ENCODE results near the gene TMEM45A. TPM values are rescaled to one million over a fixed set of nuclear protein-coding genes. Genes with fewer than 3 reads are reported as not detected.

TMEM45A gene
- total and polyA plus RNA-seq, 2 donors (not counting 3 experiments of a cell fraction or from before 2014, with no cell fraction given) = 5.6 to 8.6 TPM

DNA sequence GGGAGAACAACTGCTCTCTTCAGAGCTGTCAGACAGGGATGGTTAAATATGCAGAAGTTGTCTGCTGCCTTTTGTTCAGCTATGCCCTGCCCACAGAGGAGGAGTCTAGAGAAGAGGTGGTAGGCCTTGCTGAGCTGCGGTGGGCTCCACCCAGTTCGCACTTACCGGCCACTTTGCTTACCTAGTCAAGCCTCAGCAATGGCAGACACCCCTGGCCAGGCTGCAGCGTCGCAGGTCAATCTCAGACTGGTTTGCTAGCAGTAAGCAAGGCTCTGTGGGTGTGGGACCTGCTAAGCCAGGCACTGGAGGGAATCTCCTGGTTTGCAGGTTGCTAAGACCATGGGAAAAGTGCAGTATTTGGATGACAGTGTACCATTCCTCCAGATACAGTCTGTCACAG lies 12.3 kb upstream of the TMEM45A start:
- H3K4me3 ChIP-seq (replicated peaks in 1 of 3; ENCODE audit: insufficient read depth in 1 of 3, low read depth in 1 of 3, low read length in 3 of 3) = no peak overlapping the region
- H3K9me1 ChIP-seq (replicated peaks; ENCODE audit: control insufficient read depth, extremely low read depth, insufficient read depth, low read length) = no peaks in the 10 kb centered on the region
- no peaks in the 10 kb centered on the region for H3K4me1 ChIP-seq (ENCODE audit: control insufficient read depth, extremely low read depth, insufficient read depth, low read length)
- H2AFZ ChIP-seq (ENCODE audit: low read depth, low read length) = no peak overlapping the region
- intact Hi-C loops (cut with micrococcal nuclease) (no loop called here), dilution Hi-C loops (cut with MboI; ENCODE audit: extremely low pct_ligation_motif_present, low sequenced_read_pairs) (no loop called here)
- no peak overlapping the region for H3K4me2 ChIP-seq (ENCODE audit: insufficient read depth, low read length)
- POLR2A ChIA-PET = no interaction called here
- TF ChIP-seq JUN (IDR thresholded peaks at IDR 0.05; ENCODE audit: borderline replicate concordance, insufficient read depth, insufficient read length, low read depth) (no peak), MYC (IDR thresholded peaks at IDR 0.05; ENCODE audit: low read depth, low read length) (no peak), POLR2A (IDR thresholded peaks at IDR 0.05; ENCODE audit: low read depth, low read length) (no peak), POLR2AphosphoS5 (IDR thresholded peaks at IDR 0.05; ENCODE audit: insufficient read depth, low read depth, low read length) (no peak), GATA2 (IDR thresholded peaks at IDR 0.05; ENCODE audit: insufficient read depth, insufficient read length, low read depth, low read length) (no peak), MAX (IDR thresholded peaks at IDR 0.05; ENCODE audit: insufficient read depth, insufficient read length) (no peak), FOS (IDR thresholded peaks at IDR 0.05; ENCODE audit: borderline replicate concordance, insufficient read depth, low read length) (no peak), EZH2 (IDR thresholded peaks at IDR 0.05; ENCODE audit: borderline replicate concordance, low read depth, low read length, severe bottlenecking) (no peak)
- TF ChIP-seq, protein P1, sequence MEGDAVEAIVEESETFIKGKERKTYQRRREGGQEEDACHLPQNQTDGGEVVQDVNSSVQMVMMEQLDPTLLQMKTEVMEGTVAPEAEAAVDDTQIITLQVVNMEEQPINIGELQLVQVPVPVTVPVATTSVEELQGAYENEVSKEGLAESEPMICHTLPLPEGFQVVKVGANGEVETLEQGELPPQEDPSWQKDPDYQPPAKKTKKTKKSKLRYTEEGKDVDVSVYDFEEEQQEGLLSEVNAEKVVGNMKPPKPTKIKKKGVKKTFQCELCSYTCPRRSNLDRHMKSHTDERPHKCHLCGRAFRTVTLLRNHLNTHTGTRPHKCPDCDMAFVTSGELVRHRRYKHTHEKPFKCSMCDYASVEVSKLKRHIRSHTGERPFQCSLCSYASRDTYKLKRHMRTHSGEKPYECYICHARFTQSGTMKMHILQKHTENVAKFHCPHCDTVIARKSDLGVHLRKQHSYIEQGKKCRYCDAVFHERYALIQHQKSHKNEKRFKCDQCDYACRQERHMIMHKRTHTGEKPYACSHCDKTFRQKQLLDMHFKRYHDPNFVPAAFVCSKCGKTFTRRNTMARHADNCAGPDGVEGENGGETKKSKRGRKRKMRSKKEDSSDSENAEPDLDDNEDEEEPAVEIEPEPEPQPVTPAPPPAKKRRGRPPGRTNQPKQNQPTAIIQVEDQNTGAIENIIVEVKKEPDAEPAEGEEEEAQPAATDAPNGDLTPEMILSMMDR (IDR thresholded peaks at IDR 0.05; ENCODE audit: extremely low read depth in 1 of 2, insufficient read depth in 1 of 2, low read depth in 1 of 2, low read length in 2 of 2) = no peak
- no peaks in the 10 kb centered on the region for H4K20me1 ChIP-seq (replicated peaks; ENCODE audit: control insufficient read depth, extremely low read depth, insufficient read depth, low read length)
- H3K79me2 ChIP-seq (ENCODE audit: control insufficient read depth, insufficient read depth, low read length) = no peaks in the 10 kb centered on the region
- DNase-seq (ENCODE audit: low read depth, low spot score) = no peak
- peaks cover 16 to 24% of the 10 kb centered on the region in 2 experiments for H3K27me3 ChIP-seq (ENCODE audit: control insufficient read depth in 2 of 2, insufficient read depth in 2 of 2, low read length in 2 of 2)
- no peaks in the 10 kb centered on the region for H3K36me3 ChIP-seq (ENCODE audit: control insufficient read depth in 2 of 2, extremely low read depth in 1 of 2, insufficient read depth in 2 of 2, low read length in 2 of 2)
- CTCF ChIA-PET = interaction anchor here (1.4 to 1.7 kb wide), 3 partner anchors 13 to 110 kb away, joined by 3 to 6 read pairs (median 3); partner anchors contain the start of gene TMEM45A
- BruUV-seq (replicated peaks) = no TSS peak
- FAIRE-seq = no peak
- no peaks in the 10 kb centered on the region for H3K9me3 ChIP-seq (replicated peaks; ENCODE audit: control insufficient read depth, insufficient read depth, low read length)
- H3K9ac ChIP-seq (replicated peaks; ENCODE audit: extremely low read depth, insufficient read depth, low read length) = no peak overlapping the region
- H3K27ac ChIP-seq (ENCODE audit: insufficient read depth, low read depth, low read length) = no peak overlapping the region
